Inflammatory macrophage treated with lipopolysaccharide for 4 hours (primary cell): ENCODE measurements around the gene HES7.
"Not testable (repeated sequence)": the region's sequence is repeated elsewhere in the genome, so short reads cannot be mapped to it uniquely, and the experiment has no call there.

Source experiments
- DNase-seq: peaks from one replicate; pipeline ENCODE4 v3.0.0-alpha.2; 2020

HES7 gene

DNA sequence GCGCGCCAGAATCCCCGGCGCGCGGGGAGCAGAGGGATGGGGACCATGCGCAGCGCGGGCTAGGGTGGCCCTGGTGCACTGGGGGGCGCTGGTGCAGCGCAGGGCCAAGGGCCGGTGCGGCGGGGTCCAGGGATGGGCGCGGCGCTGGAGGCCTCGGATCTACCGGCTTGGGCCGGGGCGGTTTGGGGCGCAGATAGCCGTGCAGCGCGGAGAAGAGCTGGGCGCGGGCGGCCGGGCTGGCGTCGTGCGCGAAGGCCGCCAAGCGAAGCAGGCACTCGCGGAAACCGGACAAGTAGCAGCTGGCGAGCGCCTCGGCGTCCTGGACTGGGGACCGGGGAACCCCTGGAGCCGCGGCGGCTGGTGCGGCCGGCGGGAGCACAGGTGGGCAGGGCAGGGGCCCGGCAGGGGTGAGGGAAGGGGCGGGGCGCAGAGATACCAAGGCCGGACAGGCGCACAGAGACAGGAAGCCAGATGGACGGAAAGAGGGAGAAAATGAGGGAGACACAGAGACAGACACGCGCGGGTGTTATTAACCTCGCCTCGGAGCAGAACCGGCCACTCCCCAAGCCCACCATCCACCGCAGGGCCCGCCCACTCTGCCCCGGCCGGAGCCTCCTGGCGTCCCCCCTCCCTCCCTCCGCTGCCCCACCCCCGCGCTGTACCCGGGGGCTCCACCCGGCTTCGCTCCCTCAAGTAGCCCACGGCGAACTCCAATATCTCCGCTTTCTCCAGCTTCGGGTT, 2.1 kb downstream of the HES7 start:
- peak; percentile 42 for DNase-seq

DNA sequence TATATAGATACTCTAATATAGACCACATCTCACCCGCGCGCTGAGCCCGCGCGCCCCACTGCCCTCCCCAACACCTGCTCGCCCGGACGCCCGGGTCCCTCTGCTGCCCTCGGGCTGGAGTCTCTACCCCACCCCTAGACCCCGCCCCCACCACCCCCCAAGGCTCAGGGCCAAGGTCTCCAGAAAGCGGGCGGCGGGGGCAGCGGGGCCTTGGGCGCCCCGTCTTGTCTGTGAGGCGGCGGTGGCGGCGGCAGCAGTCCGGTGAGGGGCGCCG, 2.6 kb downstream of the HES7 start:
- no peak for DNase-seq

DNA sequence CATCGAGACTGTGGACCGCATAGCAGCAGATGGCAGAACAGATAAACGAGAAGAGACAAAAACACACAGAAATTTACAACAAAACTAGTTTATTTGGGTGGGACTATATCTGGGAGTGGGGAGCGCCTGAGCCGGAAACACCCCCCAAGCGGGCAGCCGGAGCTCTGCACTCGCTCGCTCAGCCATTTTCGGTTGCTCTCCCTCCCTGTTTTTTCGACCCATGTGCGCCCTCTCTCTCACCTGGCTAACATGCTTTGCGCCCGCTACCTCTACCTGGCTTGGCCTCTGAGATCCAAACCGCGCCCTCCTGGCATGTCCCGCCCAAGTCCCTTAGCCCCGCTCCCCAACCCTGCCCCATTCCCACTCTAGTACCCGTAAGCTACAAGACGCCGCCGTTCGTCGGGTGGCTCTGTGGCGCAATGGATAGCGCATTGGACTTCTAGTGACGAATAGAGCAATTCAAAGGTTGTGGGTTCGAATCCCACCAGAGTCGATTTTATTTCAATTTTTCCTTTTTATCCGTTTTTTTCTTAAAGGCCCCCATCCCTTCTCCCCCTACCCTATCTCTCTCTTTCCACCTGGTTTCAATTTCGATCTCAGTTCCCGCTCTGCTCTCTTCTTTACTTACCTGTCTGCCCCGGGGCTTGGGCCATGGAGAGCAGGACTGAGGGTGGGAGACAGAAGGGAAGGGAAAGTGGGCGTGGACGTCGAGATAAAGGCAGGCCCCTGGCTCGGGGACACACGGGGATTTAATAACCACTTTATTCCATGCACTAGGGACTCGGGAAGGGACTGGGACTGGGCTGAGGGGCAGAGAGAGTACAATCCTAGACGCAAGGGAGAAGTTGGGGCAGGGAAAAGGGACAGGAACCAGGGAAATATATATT, 3.1 kb downstream of the HES7 start:
- peak; percentile 74 for DNase-seq

GRCh38 chr17:8119581-8120519, 4.1 kb downstream of the HES7 start:
- DNase-seq, result peak; percentile 93

GRCh38 chr17:8118769-8119580, 4.9 kb downstream of the HES7 start:
- DNase-seq, result peak; percentile 82

- DNase-seq, result no peak
Measured at GRCh38 chr17:8117980-8118768, 5.7 kb downstream of the HES7 start, which contains the start of gene ALOXE3. Gene ALOXE3 (minus strand): TSS chr17:8118514. CDS start chr17:8117990, 524 bp downstream.

DNA sequence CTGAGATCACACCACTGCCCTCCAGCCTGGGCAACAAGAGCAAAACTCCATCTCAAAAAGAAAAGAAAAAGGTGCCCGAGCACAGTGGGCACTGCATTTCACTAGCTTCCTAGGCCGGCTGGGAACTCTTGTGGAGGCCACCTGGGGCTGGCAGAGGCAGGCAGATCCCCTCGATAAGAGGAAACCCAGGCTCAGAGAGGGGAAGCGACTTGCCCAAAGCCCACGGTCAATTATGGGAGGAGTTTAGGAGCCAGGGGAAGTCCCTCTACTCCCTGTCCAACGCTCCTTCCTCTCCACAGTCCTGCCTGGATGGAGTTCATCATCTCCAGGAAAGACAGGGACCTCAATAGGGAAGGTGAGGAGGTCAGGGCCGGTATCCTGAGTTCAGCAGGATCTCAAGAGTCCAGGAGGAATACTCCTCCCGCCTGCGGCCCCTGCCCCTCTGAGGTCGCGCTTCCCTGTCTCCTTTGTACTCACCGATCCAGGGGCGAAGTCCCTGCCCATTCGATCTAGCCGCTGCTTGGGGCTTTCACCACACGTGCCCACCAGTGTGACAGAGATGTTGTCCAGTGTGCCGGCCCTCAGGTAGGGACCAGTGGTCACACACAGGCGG, 6.4 kb downstream of the HES7 start:
- DNase-seq, result peak; percentile 37

- no peak for DNase-seq
Measured at GRCh38 chr17:8116776-8117175, 7.1 kb downstream of the HES7 start.

GRCh38 chr17:8110907-8111306, 13.0 kb downstream of the HES7 start:
- no peak for DNase-seq

GRCh38 chr17:8110456-8110804, 13.5 kb downstream of the HES7 start:
- no peak for DNase-seq

GRCh38 chr17:8109661-8110455, 14.0 kb downstream of the HES7 start:
- no peak for DNase-seq

GRCh38 chr17:8108972-8109660, 14.8 kb downstream of the HES7 start:
- DNase-seq, result no peak

DNA sequence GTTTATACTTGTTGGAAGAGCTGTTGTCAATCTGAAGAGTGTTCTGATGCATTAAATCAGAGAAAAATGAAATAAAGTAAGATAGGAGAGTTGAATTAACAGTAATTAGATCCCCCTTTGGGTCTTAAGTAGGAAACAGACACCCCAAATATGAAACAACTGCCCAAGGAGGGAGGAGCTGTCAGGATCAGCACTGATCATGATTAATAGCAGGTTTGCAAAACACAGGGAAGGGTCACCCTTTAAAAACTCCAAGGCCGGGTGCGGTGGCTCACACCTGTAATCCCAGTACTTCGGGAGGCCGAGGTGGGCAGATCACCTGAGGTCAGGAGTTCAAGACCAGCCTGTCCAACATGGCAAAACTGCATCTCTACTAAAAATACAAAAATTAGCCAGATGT, 16.9 kb downstream of the HES7 start:
- DNase-seq, result not testable (repeated sequence)

- DNase-seq, result peak; percentile 68
Measured at GRCh38 chr17:8105957-8106398, 17.9 kb downstream of the HES7 start.

GRCh38 chr17:8104911-8105310, 19.0 kb downstream of the HES7 start:
- no peak for DNase-seq

DNA sequence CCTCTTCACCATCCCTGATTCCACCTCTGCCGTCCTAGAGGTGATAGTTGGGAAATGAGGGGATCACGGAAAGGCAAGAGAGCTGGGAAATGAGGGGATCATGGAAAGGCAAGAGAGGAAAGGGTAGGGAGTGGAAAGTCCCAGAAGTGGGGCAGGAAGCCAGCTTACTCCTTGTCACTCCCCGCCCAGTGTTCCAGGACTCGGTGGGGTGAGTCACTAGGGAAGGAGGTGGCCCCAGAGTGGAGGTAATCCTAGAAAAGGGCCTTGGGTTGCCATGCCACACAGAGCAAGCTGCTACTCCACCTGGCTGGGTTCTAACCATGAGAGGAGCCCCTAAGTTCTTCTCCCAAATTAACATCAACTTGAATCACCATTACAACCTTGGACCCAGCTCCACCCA, 20.4 kb downstream of the HES7 start:
- DNase-seq, result no peak

DNA sequence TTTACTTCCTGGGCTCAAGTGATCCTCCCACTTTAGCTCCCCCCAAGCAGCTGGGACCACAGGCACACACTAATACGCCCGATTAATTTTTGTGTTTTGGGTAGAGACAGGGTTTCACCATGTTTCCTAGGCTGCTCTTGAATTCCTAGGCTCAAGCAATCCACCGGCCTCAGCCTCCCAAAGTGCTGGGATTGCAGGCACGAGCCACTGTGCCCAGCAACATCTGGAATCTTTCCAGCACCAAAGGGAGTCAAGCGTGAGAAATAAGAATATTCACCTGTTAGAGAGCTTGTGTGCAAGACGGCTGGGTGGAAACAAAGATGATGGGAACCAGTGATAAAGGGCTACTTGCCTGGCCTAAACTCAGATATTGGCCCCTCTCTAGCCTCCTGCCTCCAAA, 22.2 kb downstream of the HES7 start:
- no peak for DNase-seq

GRCh38 chr17:8100763-8101162, 23.1 kb downstream of the HES7 start:
- no peak for DNase-seq

GRCh38 chr17:8100111-8100510, 23.8 kb downstream of the HES7 start:
- DNase-seq, result no peak

GRCh38 chr17:8096541-8096940, 27.4 kb downstream of the HES7 start:
- DNase-seq, result no peak
